ENCODE data around the gene CYB5D1.

Gene CYB5D1

DNA sequence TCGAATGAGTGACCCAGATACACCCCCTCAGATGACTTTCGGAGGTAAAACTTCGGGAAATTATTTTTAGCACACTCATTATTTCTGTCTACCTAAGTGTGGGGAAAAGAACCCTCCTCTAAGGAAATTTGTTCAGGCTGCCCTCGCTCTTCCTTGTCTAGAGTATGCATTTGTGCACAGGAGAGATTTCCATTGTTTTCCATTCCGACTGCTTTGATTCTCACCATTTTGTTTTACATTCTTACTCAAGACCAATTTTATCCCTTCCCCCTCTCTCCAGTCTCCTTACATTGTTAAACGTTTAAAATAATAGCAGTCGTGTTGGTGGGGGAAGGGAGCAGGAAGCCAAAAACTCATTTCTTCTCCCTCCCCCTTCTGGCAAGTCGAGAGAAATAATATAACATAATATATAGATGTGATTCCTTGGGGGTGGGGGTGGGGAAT is 29.3 kb downstream of the CYB5D1 start:
- DNase-seq = no peak

- peak; percentile 92 for DNase-seq
Measured at GRCh38 chr17:7887482-7888183, 29.8 kb downstream of the CYB5D1 start.

- peak; percentile 66 for DNase-seq
Measured at GRCh38 chr17:7888184-7888920, 30.5 kb downstream of the CYB5D1 start, which contains the start of gene CHD3. TSS of gene CHD3 (plus strand) at chr17:7888789. CDS start at chr17:7889001, 212 bp downstream.

GRCh38 chr17:7889166-7889955 is 31.6 kb downstream of the CYB5D1 start:
- DNase-seq = peak; percentile 40

GRCh38 chr17:7893187-7893880 is 35.5 kb downstream of the CYB5D1 start:
- DNase-seq = no peak

DNA sequence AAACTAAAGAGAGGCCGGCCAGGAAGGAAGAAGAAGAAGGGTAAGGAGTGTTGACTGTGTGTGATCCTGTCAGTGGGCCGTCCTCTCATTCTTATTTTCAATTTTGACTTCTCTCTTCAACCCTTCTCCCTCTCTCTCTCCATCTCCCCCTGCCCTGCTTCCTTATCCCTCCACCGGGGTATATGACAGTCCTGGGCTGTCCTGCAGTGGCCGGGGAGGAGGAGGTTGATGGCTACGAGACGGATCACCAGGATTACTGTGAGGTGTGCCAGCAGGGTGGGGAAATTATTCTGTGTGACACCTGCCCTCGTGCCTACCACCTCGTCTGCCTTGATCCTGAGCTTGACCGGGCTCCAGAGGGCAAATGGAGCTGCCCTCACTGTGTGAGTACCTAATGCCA is 36.4 kb downstream of the CYB5D1 start:
- DNase-seq = no peak

GRCh38 chr17:7894866-7895265 is 37.1 kb downstream of the CYB5D1 start:
- DNase-seq = no peak

- no peak for DNase-seq
Measured at GRCh38 chr17:7897090-7897489, 39.3 kb downstream of the CYB5D1 start.

- DNase-seq = peak; percentile 16
Measured at GRCh38 chr17:7897773-7898172, 40.0 kb downstream of the CYB5D1 start.

DNA sequence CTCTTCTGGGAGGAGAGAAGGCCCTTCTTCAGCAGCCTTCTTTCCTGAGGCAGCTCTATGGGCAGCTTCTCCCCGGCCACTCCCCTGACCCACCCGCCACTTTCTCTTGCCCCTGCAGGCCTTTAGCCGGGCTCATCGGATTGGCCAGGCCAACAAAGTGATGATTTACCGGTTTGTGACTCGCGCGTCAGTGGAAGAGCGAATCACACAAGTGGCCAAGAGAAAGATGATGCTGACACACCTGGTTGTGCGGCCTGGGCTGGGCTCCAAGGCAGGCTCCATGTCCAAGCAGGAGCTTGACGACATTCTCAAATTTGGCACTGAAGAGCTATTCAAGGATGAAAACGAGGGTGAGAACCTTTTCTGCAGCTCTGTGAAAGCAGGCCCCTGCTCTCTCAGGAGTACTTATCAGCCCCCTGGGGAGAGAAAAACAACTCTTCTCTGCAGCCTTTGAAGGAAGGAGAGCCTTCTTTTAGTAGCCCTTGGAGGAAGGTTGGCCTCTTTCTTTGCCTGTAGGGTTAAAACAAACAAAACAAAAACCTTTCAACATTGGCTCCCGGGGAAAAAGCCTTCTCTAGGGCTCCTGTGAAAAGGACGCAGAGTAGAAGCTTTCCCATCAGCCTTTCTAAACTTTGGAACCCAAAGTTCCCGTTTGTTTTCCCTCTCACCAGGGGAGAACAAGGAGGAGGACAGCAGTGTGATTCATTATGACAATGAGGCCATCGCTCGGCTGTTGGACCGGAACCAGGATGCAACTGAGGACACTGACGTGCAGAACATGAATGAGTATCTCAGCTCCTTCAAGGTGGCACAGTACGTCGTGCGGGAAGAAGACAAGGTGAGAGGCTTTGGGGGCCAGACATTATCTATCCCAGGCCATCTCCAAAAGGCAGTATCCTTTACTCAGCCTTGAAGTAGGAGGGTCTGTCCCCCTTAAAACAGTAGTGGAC is 45.6 kb downstream of the CYB5D1 start:
- DNase-seq = no peak

- DNase-seq = no peak
Measured at GRCh38 chr17:7909089-7909488, 51.3 kb downstream of the CYB5D1 start.

- no peak for DNase-seq
Measured at GRCh38 chr17:7910281-7910680, 52.5 kb downstream of the CYB5D1 start.

GRCh38 chr17:7910711-7911110 is 52.9 kb downstream of the CYB5D1 start:
- DNase-seq = no peak

- DNase-seq = no peak
Measured at GRCh38 chr17:7911116-7911515, 53.3 kb downstream of the CYB5D1 start.
